ENCODE measurements around the gene MMP11. TPM values are rescaled to one million over a fixed set of nuclear protein-coding genes. Genes with fewer than 3 reads are reported as not detected.

The MMP11 gene
- total RNA-seq, 1 donor from 2014 or later = 0.73 TPM

DNA sequence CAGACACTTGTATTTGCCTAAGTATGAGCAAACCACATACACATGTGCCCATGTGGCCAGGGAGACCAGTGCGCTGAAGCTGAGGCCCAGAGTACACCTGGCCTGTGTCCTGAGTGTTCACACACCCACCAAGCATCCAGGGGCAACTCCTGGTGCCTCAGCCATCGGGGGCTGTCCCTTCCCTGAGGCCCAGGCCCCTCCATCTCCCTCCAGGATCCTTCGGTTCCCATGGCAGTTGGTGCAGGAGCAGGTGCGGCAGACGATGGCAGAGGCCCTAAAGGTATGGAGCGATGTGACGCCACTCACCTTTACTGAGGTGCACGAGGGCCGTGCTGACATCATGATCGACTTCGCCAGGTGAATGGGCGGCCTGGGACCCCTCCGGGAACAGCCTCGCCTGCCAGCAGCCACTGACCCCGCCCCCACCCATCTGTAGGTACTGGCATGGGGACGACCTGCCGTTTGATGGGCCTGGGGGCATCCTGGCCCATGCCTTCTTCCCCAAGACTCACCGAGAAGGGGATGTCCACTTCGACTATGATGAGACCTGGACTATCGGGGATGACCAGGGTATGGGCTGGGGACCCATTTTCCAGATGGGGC, 7.6 kb downstream of the MMP11 start:
- intact Hi-C loops (cut with micrococcal nuclease) = no loop called here

DNA sequence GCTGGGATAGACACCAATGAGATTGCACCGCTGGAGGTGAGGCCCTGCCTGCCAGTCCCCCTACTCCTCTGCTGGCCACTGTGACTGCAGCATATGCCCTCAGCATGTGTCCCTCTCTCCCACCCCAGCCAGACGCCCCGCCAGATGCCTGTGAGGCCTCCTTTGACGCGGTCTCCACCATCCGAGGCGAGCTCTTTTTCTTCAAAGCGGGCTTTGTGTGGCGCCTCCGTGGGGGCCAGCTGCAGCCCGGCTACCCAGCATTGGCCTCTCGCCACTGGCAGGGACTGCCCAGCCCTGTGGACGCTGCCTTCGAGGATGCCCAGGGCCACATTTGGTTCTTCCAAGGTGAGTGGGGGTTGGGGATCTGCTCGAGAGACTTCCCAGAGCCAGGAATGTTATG, 8.4 kb downstream of the MMP11 start:
- intact Hi-C loops (cut with micrococcal nuclease) = no loop called here

DNA sequence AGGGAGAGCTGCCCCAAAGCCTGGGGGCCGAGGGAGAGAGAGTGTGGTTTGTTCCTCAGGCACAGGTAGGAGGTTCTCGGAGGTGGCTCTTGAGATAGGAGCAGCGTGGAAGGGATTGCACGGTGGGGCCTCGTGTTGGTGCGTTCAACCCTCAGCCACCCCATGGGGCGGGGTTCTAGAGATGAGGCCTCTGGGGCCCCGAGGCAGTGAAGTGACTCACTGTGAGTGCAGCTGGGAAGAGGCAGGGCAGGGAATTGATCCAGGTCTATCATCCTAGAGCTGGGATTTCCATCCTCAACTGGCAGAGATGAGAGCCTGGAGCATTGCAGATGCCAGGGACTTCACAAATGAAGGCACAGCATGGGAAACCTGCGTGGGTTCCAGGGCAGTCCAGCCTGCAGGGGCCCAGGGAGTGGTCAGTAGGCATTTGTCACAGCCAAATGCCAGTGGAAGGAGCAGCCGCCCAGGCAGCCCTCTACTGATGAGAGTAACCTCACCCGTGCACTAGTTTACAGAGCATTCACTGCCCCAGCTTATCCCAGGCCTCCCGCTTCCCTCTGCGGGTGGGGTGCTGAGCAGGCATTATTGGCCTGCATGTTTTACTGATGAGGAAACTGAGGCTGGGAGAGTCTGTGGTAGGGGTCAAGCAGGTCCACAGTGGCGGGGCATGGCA, 9.0 kb downstream of the MMP11 start:
- intact Hi-C loops (cut with micrococcal nuclease) = no loop called here

DNA sequence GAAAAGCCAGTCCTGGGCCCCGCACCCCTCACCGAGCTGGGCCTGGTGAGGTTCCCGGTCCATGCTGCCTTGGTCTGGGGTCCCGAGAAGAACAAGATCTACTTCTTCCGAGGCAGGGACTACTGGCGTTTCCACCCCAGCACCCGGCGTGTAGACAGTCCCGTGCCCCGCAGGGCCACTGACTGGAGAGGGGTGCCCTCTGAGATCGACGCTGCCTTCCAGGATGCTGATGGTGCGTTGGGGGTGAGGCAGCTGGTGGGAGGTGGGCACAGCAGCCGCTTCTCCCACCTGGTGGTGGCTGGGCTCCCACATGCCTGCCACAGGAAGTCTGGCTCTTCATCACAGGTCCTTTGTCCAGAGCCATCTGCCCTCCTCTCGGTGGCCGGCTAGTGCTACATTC, 9.6 kb downstream of the MMP11 start:
- intact Hi-C loops (cut with micrococcal nuclease) = no loop called here

DNA sequence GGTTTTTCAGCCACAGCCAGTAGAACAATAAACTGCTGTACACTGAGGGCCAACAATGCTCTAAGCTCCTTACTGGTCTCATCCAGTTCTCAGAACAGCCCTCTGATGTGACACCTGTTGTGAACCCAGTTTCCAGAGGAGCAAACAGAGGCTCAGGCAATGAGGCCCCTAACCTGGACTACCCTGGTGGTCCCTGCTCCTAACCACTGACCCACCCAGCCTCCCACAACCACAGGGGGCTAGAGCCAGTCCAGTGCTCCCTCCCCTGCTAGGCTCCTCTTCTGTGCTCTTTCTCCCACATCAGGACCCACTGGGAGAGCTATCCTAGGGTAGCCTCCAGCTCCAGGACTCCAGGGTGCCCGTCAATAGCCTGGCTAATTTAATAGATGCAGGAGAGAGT, 10.1 kb downstream of the MMP11 start:
- intact Hi-C loops (cut with micrococcal nuclease) = no loop called here

DNA sequence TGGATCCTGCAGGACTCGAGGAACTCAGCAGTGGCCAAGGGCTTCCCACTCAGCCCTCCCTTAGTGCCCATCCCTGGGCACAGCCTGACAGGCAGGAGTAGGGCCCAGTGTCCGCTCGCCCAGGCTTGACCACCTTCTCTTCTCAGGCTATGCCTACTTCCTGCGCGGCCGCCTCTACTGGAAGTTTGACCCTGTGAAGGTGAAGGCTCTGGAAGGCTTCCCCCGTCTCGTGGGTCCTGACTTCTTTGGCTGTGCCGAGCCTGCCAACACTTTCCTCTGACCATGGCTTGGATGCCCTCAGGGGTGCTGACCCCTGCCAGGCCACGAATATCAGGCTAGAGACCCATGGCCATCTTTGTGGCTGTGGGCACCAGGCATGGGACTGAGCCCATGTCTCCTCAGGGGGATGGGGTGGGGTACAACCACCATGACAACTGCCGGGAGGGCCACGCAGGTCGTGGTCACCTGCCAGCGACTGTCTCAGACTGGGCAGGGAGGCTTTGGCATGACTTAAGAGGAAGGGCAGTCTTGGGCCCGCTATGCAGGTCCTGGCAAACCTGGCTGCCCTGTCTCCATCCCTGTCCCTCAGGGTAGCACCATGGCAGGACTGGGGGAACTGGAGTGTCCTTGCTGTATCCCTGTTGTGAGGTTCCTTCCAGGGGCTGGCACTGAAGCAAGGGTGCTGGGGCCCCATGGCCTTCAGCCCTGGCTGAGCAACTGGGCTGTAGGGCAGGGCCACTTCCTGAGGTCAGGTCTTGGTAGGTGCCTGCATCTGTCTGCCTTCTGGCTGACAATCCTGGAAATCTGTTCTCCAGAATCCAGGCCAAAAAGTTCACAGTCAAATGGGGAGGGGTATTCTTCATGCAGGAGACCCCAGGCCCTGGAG, 10.9 kb downstream of the MMP11 start:
- intact Hi-C loops (cut with micrococcal nuclease) = no loop called here

DNA sequence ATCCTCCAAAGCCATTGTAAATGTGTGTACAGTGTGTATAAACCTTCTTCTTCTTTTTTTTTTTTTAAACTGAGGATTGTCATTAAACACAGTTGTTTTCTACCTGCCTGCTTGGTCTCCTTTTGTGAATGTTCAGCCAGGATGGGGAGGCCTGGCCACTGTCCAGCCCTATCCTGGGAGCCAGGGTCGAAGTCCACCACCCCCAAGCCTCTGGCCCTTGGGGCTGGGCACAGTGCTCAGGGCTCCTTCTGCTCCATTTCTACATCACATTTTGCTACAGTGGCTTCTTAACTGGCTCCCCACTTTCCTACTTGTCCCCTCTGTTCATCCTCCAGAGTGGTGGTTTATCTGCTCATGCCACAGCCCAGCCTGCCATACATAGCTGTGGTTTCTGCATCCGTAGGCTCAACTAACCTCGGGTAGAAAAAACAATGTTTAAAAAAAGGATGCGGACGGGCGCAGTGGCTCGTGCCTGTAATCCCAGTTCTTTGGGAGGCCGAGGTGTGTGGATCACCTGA, 11.6 kb downstream of the MMP11 start:
- intact Hi-C loops (cut with micrococcal nuclease) = no loop called here

DNA sequence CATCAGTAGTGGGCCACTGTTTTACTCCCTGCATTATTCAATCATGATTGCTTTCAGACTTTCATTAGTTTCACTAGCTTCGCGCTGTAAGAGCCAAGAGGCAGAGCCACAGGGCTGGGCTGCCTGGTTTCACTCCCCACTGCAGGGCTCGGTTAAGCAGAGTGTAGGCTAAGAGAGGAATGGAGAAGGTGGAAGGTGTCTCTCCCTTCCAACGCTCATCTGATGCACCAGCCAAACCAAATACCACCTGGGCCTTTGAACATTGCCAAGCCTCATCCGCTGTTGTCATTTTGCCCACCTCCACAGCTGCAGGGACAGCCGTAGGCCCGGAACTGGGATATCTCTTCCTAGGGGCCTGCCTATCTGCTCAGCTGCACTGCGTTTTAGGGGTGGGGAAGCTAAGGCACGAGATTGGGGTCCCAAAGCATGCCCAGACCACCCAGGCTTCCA, 13.6 kb downstream of the MMP11 start:
- intact Hi-C loops (cut with micrococcal nuclease) = loop anchor here (1.0 to 2.0 kb wide), 3 partner anchors 14 to 225 kb away; partner anchors contain the start of genes CABIN1 and MMP11

DNA sequence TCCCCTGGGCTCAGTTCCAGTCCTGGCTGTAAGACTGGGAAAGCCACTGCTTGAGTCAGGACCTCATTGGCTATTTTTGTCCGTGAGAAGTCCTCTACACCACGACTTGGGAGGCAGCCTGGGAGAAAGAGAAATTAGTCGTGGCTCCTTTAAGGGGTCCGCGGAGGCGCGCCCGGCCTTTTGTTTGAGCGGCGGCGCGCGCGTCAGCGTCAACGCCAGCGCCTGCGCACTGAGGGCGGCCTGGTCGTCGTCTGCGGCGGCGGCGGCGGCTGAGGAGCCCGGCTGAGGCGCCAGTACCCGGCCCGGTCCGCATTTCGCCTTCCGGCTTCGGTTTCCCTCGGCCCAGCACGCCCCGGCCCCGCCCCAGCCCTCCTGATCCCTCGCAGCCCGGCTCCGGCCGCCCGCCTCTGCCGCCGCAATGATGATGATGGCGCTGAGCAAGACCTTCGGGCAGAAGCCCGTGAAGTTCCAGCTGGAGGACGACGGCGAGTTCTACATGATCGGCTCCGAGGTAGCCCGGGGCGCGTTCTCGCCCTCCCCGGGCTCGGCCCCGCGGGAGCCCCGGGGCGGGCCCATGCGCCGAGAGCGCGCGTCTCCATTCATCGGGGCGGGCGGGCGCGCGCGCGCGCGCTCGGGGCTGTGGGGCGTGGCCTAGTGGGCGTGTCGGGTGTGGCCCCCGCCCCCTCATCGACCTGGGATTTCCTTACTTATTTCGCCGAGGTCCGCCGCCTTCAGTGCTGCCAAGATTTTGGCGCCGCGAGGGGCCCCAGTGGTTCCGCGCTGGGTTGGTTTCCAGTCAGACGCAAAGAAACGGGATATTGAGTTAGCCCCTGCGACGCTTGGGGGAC, 14.3 kb downstream of the MMP11 start, which contains the start of gene SMARCB1:
Gene SMARCB1 (plus strand): TSS at position 215 of the 848 bp plus-strand sequence. CDS start 204 bp downstream, at position 419.
- intact Hi-C loops (cut with micrococcal nuclease) = loop anchor here (1.0 to 2.0 kb wide), 6 partner anchors 15 to 224 kb away; partner anchors contain the start of genes CABIN1, DERL3, MIF and MMP11

DNA sequence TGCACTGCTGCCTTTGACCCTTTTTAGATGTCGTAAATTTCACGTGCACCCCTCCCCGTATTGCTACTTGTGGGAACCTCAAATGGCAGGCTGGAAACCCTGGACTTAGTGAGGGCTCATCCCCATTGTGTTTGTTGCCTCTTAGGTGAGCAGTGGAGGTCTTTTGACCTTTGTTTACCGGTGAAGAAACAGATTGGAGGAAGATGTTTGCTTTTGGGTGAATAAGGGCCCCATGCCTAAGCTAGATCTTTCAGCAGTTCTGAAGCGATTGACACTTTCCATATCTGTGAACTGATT, 14.9 kb downstream of the MMP11 start:
- intact Hi-C loops (cut with micrococcal nuclease) = loop anchor here (1.0 to 2.0 kb wide), 4 partner anchors 19 to 223 kb away; partner anchors contain the start of genes CABIN1, DERL3 and MIF

DNA sequence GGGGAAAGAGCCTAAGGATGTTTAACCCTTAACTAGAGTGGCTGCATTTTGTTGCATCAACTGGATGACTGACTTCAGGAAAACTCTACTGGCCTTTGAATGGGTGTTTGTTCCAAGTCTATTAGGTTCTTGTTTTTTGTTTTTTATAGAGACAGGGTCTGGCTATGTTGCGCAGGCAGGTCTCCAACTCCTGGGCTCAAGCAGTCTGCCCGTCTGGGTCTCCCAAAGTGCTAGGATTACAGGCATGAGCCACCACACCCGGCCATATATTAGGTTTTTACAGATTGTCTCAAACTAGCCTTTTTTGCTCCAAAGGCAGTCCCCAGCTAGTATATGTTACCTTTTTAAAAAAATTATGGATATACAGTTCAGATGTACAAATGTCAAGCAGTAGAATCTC, 15.3 kb downstream of the MMP11 start:
- intact Hi-C loops (cut with micrococcal nuclease) = loop anchor here (1.0 to 2.0 kb wide), 4 partner anchors 20 to 223 kb away; partner anchors contain the start of genes CABIN1, DERL3 and MIF

DNA sequence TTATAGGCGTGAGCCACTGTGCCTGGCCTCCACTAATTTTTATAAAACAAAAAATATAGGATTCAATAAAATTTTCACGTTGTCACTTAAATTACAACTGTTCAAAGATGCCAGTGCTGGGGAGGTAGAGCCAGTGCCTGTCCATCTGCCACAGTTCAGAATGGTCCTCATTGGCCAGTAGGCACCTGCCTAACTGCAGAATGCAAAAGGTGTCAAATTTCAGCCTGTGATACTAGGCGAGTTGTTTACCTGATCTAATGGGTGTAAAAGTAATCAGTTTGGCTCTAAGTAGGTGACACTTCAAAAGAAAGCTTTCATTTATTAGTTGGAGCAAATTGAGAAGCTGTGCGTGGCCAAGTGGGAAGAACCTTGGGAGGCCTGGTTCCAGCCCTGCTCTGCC, 16.5 kb downstream of the MMP11 start:
- intact Hi-C loops (cut with micrococcal nuclease) = no loop called here

DNA sequence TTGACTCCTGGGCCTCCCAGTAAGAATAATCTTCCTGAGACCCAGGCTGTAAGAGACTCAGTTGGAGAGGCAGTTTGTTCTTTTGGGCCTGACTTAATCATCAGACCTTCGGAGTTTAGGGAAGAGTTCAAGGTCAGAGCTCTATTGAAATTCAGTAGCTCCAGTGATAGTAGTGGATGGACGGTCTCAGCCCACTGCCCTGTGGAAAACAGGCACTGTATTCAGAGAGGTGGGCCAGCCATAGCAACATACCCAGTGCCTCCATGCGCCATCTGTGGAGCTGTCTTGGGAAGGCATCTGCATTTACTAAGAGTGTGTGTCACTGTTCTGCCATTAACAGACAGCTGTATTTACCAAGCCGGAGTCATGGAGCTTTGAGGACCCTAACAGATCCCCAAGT, 17.0 kb downstream of the MMP11 start:
- intact Hi-C loops (cut with micrococcal nuclease) = no loop called here

DNA sequence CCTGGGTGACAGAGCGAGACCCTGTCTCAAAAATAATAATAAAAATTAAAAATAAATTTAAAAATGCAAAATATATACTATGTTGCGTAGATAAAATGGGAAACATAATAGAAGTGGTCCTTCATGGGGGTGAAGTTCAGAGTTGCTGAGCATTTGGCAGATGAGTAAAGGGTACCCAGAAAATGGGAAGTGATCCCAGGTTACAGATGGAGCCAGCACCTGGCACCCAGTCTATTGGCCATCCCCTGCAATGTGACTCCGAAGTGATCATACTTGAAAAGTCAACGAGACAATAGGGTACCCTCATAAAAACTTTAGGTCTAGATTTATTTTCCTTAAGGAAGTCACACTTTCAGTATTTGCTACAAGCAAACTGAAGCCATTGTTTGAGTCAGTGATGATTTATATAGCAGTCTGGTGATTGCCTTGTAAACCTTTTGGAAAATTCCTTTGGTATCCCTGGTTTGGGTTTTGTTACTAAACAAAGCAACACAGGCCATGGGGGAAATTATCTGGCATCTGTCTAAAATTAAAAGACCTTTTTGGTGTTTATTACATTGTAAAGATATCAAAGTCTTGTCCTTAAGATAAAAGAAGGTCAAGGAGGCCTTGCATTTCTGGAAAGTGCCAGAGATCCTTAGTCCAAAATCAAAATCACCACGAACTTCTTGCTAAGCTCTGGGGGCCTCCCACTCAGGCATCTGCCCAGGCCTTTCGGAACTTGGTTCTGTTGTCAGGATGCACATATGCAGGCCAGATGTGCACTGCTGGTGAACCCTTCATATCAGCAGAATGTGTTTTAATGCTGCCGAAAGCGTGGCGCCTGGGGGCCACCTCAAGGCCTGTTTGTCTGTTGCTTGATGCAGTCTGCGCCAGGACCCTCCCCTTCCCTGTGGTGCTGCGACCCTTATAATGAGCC, 18.4 kb downstream of the MMP11 start:
- intact Hi-C loops (cut with micrococcal nuclease) = no loop called here

DNA sequence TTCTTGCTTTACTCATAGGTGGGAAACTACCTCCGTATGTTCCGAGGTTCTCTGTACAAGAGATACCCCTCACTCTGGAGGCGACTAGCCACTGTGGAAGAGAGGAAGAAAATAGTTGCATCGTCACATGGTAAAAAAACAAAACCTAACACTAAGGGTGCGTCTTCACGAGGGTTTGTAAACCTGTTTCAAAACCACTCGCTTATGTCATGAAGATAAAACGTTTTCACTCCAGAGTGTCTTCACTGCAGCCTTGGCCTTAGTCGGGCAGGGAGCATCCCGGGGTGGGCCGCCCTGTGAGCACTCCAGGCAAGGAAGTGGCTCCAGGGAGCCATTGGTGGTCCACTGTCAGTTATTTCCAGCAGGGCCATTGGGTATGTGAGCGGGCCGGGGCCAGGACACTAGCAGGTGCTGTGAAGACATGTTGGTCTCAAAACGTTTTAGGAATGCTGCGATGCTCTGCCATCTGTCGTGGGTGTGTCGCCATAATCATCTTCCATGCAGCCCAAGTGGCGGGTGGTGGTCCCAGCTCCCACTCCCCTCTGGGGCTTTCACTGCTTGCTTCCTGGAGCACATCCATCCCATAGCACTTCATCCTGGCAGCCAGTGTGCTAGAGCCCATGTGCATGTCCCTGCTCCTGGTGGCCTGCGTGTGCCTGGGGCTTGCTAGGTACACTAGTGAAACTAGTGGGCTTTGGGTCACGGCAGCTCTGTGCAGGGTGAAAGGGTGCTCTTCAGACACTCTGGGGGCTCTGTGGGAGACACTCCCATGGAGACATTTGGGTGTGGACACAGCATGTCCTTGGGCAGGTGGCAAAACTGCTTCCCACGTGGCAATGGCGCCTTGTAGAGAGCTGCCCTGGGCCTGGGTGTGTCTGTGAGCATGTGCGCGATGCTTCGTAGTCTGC, 19.3 kb downstream of the MMP11 start:
- intact Hi-C loops (cut with micrococcal nuclease) = no loop called here

DNA sequence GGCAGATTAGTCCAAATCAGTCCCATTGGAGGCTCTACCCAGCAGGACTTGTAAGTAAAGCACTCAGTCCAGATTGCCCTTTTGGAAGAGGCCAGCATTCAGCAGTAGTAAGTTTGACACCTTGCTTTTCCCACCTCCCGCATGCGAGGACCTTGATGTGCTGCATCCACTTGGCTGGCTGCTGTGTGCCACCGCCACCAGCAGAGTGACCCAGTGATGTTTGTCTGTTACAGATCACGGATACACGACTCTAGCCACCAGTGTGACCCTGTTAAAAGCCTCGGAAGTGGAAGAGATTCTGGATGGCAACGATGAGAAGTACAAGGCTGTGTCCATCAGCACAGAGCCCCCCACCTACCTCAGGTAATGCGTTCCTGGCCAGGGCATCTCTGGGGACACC, 20.7 kb downstream of the MMP11 start:
- intact Hi-C loops (cut with micrococcal nuclease) = no loop called here

DNA sequence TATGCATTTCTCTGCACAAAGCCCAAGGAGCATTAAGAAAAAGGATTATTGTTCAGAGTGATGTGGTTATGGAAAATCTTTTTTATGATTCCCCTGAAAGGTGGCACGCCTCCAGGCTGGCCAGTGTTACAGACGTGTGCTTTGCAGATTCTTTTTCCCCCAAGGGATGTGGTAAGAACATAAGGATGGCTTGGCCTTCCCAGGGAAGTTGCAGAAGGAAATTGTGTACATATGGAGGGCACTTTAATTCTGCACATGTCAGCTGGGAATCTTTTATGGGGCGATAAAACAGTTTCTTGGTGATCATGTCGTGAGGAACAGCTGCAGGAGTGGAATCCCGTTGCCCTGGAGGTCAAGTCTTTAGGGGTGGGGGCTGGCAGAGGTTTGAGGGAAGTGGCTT, 23.8 kb downstream of the MMP11 start:
- intact Hi-C loops (cut with micrococcal nuclease) = no loop called here
